ENCODE results near the gene CAMK2A.
"Not testable (repeated sequence)": the region's sequence is repeated elsewhere in the genome, so short reads cannot be mapped to it uniquely, and the experiment has no call there.

The CAMK2A gene

GRCh38 chr5:150234576-150235499 is 54.7 kb downstream of the CAMK2A start:
- no peak for DNase-seq

- not testable (repeated sequence) for DNase-seq
These were observed 55.9 kb downstream of the CAMK2A start for GRCh38 chr5:150233706-150234105.

- no peak for DNase-seq
These were observed 58.7 kb downstream of the CAMK2A start for GRCh38 chr5:150230842-150231241.

GRCh38 chr5:150229571-150229970 is 60.0 kb downstream of the CAMK2A start:
- no peak for DNase-seq

DNA sequence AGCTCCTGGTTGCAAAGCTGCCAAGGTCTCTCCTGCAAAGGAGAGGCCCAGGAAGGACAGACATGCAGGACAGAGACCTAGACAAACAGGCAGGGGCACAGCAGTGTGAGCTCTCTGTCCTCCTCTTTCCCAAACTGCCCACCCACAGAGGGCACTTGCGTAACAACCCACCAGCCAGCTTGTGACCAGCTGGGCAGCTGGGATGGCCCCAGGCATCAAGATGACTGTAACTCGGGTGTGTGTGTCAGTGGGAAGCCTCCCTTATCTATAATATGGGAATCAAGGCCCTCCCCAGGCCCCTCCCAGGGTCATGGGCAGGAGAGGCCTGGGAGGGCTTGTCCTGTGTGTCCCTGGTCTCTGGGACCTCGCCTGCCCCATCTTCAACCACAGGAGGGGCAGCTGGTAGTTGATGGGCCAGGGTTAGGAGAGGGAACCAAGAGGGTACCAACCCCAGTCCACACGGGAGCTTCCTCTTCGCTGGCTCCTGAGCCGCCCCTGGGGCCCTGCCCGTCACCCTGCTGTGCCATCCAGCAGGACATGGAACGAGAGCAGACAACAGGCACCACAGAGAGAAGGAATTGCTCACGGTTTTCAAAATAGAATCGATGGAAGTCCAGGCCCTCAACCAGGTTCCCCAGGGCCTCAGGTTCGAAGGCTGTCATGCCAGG is 61.8 kb downstream of the CAMK2A start:
- DNase-seq, result no peak

DNA sequence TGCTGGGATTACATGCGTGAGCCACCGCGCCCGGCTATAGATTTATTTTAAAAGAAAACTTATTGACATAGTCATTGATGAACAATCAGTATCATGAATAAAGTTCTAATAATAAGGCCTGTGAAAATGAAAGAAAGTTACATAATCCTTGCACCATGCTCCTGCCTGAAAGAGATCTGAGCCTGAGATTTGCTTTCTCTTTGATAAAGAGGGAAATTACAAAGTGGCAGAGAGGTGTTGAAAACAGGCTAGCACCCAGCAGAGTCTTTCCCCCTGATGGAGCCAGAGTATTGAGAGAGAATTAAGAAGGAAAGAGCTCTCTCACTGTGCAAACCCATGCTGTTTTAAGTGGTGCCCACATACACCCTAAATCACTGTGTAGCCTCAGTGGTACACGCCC is 62.5 kb downstream of the CAMK2A start:
- DNase-seq, result no peak

GRCh38 chr5:150224483-150225027 is 65.0 kb downstream of the CAMK2A start:
- DNase-seq, result no peak

DNA sequence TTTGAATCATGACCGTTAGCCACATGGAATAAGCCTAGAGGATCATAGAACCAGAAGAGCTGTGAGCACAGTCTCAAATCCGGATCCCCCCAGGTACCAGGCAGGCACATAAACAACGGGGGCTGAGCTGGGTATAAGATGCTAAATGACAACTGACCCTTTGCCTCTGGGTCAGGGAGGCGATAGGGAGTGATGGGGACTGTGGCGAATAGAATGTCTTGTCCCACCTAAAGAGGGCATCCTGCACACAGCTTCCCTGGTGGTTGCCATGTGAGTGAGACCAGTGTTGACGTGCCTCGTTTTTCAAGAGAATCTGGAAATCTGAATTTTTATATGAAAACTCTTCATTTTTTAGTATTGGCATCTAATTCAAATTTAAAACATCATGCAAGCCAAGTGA is 66.1 kb downstream of the CAMK2A start:
- no peak for DNase-seq

GRCh38 chr5:150222906-150223305 is 66.7 kb downstream of the CAMK2A start:
- no peak for DNase-seq

- no peak for DNase-seq
These were observed 68.1 kb downstream of the CAMK2A start for GRCh38 chr5:150221471-150221870.

GRCh38 chr5:150219861-150220260 is 69.7 kb downstream of the CAMK2A start:
- no peak for DNase-seq

DNA sequence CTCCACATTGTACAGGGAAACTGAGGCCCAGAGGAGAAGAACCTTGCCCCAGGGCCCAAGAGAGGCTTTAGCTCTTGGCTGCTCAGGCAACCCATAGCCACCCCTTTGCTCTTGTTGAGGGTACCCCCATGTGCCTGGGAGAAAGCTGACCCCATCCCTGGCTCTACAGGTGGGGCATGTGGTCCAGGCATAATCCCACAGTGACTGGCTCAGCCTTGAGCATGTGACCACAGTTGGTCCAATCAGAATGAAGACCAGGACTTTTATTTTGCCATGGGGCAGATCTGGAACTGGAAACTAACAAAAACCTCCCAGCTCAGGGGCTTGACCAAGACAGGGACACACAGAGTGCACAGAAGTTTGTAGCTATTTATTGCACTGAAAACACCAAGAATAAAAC is 70.4 kb downstream of the CAMK2A start:
- no peak for DNase-seq

- no peak for DNase-seq
These were observed 70.9 kb downstream of the CAMK2A start for GRCh38 chr5:150218693-150219035.

DNA sequence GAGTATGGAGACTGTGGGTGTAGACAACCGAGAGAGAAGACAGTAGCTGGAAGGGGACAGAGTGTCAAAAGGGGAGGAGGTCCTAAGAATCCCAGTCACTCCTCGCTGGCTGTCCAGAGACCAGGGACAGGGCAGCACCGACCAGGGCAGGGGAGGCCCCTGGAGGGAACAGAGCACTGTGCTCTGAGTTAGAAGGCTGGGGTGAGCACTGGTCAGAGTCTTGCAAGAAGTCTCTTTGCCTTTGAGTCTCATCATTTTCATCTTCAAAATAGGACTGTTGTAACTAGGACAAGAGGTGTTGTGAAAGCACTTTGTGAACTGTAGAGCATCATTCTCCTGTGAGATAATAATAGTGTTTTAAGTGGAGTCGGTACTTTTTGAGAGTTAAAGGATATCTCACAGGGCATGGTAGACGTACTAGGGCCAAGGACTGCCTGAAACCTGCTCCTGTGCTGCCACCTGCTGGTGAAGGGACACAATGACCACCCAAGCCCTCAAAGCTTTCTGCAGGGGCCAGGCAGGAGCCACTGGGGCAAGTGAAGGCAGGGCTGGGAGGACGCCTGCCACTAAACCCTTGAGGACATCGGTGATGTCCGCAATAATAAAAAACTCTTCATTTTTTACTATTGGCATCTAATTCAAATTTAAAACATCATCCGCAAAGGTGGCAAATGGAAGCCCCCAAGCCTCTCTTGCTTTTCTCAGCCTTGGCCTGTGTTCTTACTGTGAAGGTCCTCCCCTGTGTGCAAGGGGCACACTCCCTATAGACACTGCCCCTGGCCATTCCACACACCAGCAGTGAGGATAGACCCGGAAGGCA is 71.5 kb downstream of the CAMK2A start:
- peak; percentile 86 for DNase-seq

- no peak for DNase-seq
These were observed 72.5 kb downstream of the CAMK2A start for GRCh38 chr5:150217038-150217437.

DNA sequence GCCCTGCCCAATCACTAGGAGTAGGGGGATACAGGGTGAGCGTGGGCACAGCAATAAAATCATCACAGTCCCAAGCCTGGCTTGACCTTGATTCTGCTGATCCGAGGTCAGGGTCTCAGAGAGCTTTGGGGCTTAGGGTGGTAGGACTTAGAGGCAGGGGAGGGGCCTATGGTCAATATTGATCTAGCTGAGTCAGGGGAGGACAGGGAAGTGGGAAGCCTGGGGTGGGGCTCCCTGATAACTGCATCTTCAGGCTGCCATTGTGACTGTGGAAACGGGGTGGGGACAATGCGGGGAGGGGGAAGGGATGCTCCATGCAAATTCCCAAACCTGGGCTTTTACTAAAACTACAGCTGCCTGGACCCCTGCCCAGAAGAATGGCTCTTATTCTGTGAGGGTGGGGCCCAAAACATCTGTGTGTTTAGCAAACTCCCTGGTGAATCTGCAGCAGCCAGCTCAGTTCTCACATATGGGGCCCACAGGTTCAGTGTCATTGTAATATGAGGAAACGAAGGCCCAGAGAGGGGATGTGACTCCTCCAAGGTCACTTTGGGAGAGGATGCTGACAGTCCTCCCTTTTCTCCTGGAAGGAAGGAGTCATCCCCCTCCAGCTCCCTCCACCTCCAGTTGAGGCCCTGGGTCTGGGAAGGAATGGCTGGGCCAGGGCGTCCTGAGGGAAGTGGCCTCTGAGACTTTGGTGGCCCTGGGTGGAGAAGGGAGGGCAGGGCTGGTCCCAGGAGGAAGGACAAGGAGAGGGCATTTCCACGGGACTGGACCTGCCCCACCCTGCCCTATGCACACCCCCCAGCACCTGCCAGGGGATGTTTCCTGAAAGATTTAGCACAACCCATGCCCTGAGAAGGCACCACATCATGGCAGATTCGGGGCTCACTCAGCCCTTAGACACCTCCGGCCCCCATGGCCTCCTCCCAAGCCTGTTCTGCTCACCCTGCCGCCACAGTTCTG is 73.3 kb downstream of the CAMK2A start:
- DNase-seq, result no peak

GRCh38 chr5:150214289-150214688 is 75.3 kb downstream of the CAMK2A start:
- no peak for DNase-seq

DNA sequence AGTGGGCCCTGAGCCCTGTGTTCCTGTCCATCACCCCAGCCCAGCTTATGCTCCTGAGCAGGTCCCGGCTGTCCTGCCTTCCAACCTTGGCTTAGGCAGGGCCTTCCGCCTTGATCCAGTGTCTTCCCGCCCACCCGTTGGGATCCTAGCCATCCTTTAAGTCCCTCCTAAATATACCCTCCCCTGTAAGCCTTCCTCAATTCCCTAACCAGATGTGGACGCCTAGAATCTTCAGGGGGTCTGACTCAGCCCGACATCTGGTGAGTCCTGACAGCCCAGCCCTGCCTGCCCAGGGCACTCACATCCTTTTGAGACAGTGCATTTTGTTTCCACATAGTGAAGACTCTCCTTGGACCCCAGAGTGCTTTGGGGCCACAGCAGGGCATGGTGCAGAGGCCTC is 76.0 kb downstream of the CAMK2A start:
- DNase-seq, result no peak

DNA sequence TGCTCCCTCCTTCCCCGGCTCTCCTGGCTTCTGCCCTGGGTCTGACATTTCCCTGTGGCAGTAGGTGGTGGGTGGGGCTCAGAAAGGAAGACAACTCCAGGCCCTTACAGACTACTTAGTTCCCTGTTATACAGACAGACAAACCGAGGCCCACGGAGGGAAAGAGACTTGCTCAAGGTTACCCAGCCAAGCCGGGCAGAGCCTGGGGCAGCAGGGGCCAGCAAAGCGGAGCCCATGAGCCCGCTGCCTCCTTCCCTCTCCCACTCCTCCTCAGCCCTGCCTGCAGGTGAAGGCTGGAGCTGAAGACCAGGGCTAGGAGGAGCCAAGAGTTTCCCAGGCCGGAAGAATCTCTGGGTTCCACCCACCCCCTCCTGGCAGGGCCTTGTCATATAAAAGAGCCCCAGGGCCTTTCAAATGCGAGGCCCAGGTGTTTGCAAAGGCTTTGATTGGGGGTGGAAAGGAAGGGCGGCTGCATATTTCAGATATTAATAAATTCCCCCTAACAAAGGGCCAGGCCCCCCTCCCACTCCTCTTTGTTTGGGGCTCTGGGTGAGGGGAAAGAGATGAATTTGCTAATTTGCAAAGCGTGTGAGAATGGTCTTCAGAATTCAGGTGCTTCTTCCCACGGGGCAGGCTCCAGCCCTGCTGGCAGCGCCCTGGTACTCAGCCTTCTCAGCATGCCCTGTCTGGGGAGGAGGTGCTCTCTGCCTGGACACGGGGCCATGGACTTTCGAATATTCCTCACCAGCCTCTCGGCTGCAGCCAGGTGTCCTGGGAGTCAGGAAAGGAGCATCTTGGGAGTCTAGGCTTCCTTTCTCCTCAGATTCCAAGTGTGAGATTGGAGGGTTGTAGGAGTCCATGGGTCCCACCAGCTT is 78.2 kb downstream of the CAMK2A start:
- DNase-seq, result no peak

- no peak for DNase-seq
These were observed 78.9 kb downstream of the CAMK2A start for GRCh38 chr5:150210644-150211043.

GRCh38 chr5:150209099-150209635 is 80.4 kb downstream of the CAMK2A start:
- DNase-seq, result no peak
